Parathyroid adenoma (tissue), 2 donors: Measurements from ENCODE around the gene OR1J2.

ENCODE experiments used
- H2AFZ ChIP-seq: fragments of 300-600 bp; sonication (generic); one replicate; pipeline ENCODE4 v1.7.0; 2017; ENCODE audit warnings: antibody characterized with exemption, mild to moderate bottlenecking
- H3K27ac ChIP-seq: fragments of 300-600 bp; sonication (generic); one replicate; pipeline ENCODE4 v1.7.0; 2017
- H3K27me3 ChIP-seq: fragments of 300-600 bp; sonication (generic); one replicate; pipeline ENCODE4 v1.7.0; 2017; ENCODE audit warnings: low read length; ENCODE audit not compliant: control insufficient read depth, insufficient read depth
- H3K36me3 ChIP-seq: fragments of 300-600 bp; sonication (generic); one replicate; pipeline ENCODE4 v1.7.0; 2017; ENCODE audit warnings: low read length; ENCODE audit not compliant: control insufficient read depth, insufficient read depth
- H3K4me1 ChIP-seq: fragments of 300-600 bp; sonication (generic); one replicate; pipeline ENCODE4 v1.7.0; 2017; ENCODE audit warnings: control low read depth
- H3K4me2 ChIP-seq: fragments of 300-600 bp; sonication (generic); one replicate; pipeline ENCODE4 v1.7.0; 2017; ENCODE audit warnings: low read length
- H3K4me3 ChIP-seq: fragments of 300-600 bp; sonication (generic); one replicate; pipeline ENCODE4 v1.7.0; 2017; ENCODE audit warnings: low read depth, low read length
- H3K79me2 ChIP-seq: fragments of 300-600 bp; sonication (generic); one replicate; pipeline ENCODE4 v1.7.0; 2017; ENCODE audit warnings: control low read depth
- H3K9ac ChIP-seq: fragments of 300-600 bp; sonication (generic); one replicate; pipeline ENCODE4 v1.7.0; 2017; ENCODE audit warnings: mild to moderate bottlenecking
- H3K9me3 ChIP-seq: fragments of 300-600 bp; sonication (generic); one replicate; pipeline ENCODE4 v1.7.0; 2017; ENCODE audit warnings: low read length; ENCODE audit not compliant: control insufficient read depth
- TF ChIP-seq, protein P1 (sequence below): fragments of 300-600 bp; sonication (generic); IDR thresholded peaks from one replicate; pipeline ENCODE4 v1.7.0; 2017; ENCODE audit warnings: antibody characterized with exemption, mild to moderate bottlenecking
- donor health status: primary hyperparathyroidism.

The OR1J2 gene

DNA sequence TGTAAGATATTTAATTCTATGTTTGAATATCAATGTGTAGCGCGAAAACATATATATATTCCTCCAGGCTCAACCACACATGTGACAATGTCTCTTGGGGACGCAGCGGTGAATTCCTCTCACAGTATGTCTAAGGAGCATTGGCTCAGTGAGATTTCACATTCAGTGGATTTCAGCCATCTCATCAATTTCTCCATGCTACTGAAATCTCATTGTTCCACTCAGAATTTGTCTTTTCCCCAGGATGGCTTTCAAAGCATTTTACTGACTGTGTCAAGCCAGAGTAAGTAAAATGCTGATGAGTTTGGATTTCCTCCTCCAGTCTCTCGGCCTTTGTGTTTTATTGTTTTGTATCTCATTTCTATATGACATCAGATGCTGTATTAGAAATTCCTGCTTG lies 31.5 kb upstream of the OR1J2 start:
- Histone ChIP-seq H3K9ac (no peak overlapping the region), H3K4me3 (no peak overlapping the region), H3K4me1 (no peaks in the 10 kb centered on the region), H3K4me2 (no peak overlapping the region), H2AFZ (no peak overlapping the region), H3K27ac (no peak overlapping the region), H3K27me3 (no peaks in the 10 kb centered on the region), H3K36me3 (no peaks in the 10 kb centered on the region), H3K79me2 (no peaks in the 10 kb centered on the region), H3K9me3 (no peaks in the 10 kb centered on the region)
- TF ChIP-seq, protein P1, sequence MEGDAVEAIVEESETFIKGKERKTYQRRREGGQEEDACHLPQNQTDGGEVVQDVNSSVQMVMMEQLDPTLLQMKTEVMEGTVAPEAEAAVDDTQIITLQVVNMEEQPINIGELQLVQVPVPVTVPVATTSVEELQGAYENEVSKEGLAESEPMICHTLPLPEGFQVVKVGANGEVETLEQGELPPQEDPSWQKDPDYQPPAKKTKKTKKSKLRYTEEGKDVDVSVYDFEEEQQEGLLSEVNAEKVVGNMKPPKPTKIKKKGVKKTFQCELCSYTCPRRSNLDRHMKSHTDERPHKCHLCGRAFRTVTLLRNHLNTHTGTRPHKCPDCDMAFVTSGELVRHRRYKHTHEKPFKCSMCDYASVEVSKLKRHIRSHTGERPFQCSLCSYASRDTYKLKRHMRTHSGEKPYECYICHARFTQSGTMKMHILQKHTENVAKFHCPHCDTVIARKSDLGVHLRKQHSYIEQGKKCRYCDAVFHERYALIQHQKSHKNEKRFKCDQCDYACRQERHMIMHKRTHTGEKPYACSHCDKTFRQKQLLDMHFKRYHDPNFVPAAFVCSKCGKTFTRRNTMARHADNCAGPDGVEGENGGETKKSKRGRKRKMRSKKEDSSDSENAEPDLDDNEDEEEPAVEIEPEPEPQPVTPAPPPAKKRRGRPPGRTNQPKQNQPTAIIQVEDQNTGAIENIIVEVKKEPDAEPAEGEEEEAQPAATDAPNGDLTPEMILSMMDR: no peak

DNA sequence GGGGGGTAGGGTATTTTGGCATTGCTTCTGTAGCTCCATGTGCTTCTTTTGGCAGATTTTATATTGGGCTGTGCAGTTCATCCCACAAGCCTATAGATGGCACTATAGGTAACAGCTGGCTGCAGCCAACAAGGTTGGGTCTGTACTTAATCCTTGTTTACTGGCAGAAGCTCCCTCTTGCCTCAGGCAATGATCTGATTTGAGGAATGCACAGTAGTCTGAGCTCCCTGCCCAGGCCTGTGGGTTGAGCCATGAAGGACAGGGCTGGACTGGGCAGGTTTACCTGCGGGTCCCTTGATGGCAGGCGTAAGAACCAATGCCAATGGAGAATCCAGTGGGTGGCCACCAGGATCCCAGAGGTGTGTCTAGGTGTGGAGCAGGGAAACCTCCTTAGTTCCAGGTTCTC lies 11.7 kb upstream of the OR1J2 start:
- no peak overlapping the region for H3K4me3 ChIP-seq
- H3K36me3 ChIP-seq: no peaks in the 10 kb centered on the region
- H2AFZ ChIP-seq: no peak overlapping the region
- no peaks in the 10 kb centered on the region for H3K27me3 ChIP-seq
- H3K79me2 ChIP-seq: no peaks in the 10 kb centered on the region
- H3K9me3 ChIP-seq: no peaks in the 10 kb centered on the region
- TF ChIP-seq, protein P1: peak; percentile 35
- H3K4me2 ChIP-seq: no peak overlapping the region
- H3K4me1 ChIP-seq: no peaks in the 10 kb centered on the region
- H3K9ac ChIP-seq: no peak overlapping the region
- no peak overlapping the region for H3K27ac ChIP-seq

DNA sequence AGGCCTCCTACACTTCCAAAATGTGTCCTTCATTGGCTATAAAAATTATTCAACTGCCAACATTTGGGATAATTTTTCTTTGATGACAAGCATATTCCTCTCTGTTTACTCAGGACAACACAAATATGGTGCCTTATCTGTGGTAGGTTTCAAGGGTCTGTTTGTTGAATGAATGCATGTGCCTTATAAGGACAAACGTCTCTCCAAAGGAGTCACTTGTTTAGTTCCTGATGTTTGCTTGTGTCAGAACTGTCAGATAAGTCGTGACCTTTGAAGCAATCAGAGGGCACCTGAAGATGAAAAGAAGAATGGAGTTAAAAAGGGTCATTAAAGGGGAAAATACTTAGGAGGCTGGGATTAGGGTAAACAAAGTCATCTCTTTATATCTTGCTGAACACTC lies 3.6 kb upstream of the OR1J2 start:
- Histone ChIP-seq H2AFZ (no peak overlapping the region), H3K9me3 (no peaks in the 10 kb centered on the region), H3K4me2 (no peak overlapping the region), H3K36me3 (no peaks in the 10 kb centered on the region), H3K4me3 (no peak overlapping the region), H3K4me1 (no peaks in the 10 kb centered on the region), H3K27ac (no peak overlapping the region), H3K79me2 (no peaks in the 10 kb centered on the region), H3K9ac (no peak overlapping the region), H3K27me3 (no peaks in the 10 kb centered on the region)
- TF ChIP-seq, protein P1: no peak

DNA sequence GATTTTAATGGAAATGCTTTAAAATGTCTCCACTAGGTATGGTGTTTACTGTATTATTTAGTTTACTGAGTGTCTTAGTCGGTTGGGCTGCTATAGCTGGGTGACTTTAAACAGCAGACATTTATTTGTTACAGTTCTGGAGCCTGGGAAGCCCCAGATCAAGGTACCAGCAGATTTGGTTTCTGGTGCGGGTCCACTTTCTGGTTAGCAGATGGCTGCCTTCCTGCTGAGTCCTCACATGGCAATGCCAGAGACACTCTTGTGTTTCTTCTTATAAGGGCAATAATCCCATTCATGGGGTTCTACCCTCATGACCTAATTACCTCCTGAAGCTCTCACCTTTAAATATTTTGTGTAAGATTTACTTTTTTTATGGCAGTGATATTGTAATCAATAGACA lies 7.6 kb downstream of the OR1J2 start:
- no peaks in the 10 kb centered on the region for H3K79me2 ChIP-seq
- H3K27me3 ChIP-seq: no peaks in the 10 kb centered on the region

DNA sequence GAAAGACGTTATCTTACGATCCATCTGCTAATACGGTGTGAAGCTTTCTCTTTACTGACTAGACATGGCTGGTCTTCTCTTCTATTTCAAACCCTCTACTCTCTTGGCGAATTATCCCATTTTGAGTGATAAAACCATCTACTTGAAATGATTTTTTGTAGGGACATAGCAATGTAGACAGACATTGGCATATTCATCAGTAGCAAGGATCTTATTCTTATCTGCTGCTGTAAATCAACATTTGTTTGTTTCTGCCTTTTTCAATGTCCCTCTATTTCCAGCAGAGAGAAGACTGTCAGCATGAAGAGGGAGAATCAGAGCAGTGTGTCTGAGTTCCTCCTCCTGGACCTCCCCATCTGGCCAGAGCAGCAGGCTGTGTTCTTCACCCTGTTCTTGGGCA lies 8.2 kb downstream of the OR1J2 start, which contains the start of gene OR1J4:
OR1J4 (plus strand) TSS at position 301 of the 400 bp plus-strand sequence; CDS start at position 301, 0 bp downstream.
- H3K27me3 ChIP-seq: no peaks in the 10 kb centered on the region
- no peak within 1 kb of the TSS for H3K4me2 ChIP-seq
- H3K9me3 ChIP-seq: no peaks in the 10 kb centered on the region
- TF ChIP-seq, protein P1: no peak
- no peaks in the 10 kb centered on the region for H3K4me1 ChIP-seq
- H3K4me3 ChIP-seq: no peak within 1 kb of the TSS
- no peak within 1 kb of the TSS for H2AFZ ChIP-seq
- H3K79me2 ChIP-seq: no peaks in the 10 kb centered on the region
- H3K9ac ChIP-seq: no peak within 1 kb of the TSS
- no peak within 1 kb of the TSS for H3K27ac ChIP-seq
- H3K36me3 ChIP-seq: no peaks in the 10 kb centered on the region

More for the DNA sequence above, 7.6 kb downstream of the OR1J2 start:
- no peak overlapping the region for H3K9ac ChIP-seq
- no peak overlapping the region for H3K4me3 ChIP-seq
- H3K4me2 ChIP-seq: no peak overlapping the region
- H3K9me3 ChIP-seq: no peaks in the 10 kb centered on the region
- no peaks in the 10 kb centered on the region for H3K4me1 ChIP-seq
- H3K36me3 ChIP-seq: no peaks in the 10 kb centered on the region
- H2AFZ ChIP-seq: no peak overlapping the region
- TF ChIP-seq, protein P1: no peak
- H3K27ac ChIP-seq: no peak overlapping the region
